HG02885 (cell line): ENCODE results near the gene NDOR1.
"Not testable (repeated sequence)": the region's sequence is repeated elsewhere in the genome, so short reads cannot be mapped to it uniquely, and the experiment has no call there.

Source experiments
- ATAC-seq: cut with Tn5 transposase; IDR thresholded peaks from one replicate; pipeline ENCODE4 v1.9.1; 2021; ENCODE audit warnings: mild to moderate bottlenecking; ENCODE audit not compliant: unreplicated experiment, poor library complexity

Gene NDOR1

DNA sequence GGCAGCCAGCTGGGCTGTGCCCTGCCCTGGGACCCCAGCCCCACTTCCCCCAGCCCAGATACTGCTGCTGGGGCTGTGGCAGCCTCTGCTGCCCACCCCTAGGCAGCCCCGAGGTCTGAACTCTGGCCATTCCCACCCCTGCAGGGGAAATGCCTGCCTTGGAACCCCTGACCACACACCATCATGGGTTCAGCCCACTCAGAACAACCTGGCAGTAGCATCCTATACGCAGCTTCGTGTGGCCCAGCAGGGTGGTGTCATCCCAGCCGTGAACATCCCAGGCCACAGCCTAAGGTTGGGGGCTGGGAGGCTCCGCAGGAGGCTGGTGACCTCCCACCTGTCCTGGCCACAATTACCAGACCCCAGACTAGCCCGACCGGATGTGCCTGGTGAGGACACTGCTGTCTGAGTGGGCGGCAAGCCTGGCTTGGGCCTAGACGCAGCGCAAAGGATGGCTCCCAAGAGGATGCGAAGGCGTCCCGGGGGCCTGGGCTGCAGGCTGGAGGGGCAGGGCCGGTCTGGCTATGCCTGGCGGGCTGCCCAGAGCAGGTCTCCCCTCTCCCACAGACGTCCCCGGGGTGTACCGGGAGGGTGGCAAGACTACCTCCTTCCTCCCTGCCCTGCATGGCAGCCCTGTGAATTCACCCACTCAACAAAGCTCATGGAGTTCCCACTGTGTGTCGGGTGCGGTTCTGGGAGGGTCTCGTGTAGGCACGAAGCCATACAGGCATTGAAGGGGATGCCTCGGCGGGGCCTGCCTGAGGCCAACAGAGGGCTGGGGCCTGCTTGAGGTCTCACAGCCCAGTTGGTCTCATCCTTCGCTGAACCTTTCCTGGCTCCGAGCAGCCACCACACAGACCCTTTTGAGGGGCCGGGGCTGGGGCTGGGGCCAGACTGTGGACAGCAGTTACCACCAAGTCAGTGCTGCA lies 23.7 kb downstream of the NDOR1 start:
- no peak for ATAC-seq

DNA sequence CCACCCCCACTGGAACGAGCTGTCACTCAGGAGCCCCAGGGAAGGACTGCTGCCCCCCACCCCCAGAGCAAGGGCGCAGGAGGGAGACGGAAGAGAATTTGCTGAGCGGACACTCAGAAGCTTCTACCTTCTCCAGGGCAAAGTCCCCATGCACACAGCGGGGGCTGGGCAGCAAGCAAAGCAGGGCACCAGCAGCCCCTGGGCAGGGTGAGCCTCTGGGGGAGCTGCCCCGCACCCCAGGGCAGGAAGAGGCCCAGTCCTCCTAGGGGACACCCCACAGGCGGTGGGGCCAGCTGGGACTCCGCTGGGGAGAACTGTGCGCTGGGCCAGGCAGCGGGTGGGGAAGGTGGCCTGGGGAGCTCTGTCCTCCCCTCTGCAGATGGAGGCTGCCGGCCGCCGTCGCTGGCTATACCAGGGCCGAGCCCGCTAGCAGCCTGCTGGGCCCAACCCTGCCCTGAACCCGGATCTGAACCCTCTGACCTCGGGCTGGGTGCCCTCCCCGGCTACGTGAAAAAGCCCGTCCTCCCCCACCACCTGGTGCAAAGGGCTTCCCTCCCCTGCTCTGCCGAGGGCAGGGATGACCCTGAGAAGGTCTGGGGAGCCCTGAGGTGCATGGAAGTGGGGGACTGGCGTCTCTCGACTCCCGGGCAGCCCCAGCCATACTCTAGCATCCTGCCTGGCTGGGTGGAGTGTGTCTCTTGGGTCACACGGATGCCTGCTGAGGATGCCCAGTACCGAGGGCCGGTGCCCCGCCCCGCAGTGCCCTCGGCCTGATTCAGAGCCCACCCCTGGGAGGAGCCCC lies 24.6 kb downstream of the NDOR1 start:
- no peak for ATAC-seq

DNA sequence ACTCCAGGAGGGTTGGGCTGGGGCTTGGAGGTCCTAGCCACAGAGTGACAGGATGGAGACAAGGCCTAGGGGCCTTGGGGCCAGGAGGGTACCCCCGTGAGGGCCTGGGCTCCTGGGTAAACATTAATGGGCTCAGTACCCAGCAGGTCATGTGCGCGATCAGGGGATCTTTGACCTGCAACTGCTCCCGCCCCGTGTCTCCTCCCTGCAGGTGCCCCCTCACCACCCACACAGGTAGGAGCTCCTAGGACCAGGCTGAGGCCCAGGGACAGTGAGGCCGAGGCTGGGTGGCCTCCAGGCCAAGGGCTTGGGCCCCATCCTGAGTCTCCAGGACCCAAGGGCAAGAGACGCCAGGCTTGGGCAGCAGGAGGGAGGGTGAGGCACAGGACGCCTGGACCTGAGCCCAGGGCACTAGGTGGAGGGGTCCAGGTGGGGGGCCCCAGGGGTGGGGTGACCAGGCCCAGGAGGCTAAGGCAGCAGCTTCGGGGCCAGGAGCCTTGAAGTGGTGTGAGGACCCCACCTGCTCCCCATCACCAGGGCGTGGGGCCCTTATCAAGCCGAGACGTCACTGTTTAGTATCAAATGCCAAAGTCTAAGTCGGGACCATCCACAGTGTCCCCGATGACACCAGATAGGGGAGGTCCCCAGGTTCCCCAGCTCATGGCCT lies 25.3 kb downstream of the NDOR1 start, which contains the start of gene SLC34A3:
SLC34A3 (plus strand) TSS at position 197 of the 667 bp plus-strand sequence. CDS start 802 bp downstream, outside the sequence.
- no peak for ATAC-seq

- ATAC-seq = no peak
Measured at GRCh38 chr9:137231372-137232039, 26.0 kb downstream of the NDOR1 start.

DNA sequence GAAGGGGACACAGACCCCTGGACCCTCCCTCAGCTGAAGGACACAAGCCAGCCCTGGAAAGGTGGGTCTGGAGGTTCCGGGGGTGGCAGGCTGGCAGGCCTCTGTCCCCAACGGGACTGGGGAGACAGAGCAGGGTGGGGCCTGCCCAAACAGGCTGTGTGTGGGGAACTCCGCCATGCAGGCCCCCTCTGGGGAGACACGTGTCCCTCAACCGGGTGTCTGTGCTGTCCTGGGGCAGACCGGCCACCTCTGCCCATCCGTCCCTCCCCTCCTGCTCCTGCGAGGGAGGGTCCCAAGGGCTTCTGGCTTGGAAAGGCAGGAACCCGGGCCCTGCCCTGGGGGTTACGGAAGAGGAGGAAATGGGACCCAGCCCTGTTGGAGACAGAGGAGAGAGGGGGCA lies 26.6 kb downstream of the NDOR1 start:
- ATAC-seq = no peak

GRCh38 chr9:137232510-137232909 lies 27.0 kb downstream of the NDOR1 start:
- no peak for ATAC-seq

DNA sequence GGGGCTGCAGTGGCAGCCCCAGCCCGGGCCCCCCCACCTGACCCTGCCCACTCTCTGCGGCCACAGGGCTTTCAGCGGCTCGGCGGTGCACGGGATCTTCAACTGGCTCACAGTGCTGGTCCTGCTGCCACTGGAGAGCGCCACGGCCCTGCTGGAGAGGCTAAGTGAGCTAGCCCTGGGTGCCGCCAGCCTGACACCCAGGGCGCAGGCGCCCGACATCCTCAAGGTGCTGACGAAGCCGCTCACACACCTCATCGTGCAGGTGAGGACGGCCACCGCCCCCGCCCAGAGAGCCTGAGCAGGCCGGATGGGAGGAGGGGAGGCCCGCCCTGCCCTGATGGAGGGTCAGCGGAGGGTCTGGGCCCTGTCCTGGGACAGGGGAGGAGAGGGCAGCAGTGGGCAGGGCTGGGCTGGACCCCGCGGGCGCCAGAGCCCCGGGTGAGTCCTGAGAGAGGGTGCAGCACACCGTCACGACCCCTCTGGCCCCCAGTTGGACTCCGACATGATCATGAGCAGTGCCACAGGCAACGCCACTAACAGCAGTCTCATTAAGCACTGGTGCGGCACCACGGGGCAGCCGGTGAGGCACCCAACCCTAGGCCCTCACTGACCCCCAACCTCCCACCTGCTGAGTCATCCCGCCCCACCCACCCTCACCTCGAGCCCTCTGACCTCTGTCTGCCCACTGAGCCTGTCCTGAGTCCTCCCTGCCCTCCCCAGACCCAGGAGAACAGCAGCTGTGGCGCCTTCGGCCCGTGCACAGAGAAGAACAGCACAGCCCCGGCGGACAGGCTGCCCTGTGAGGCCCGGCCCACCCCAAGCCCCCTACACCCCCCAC lies 27.9 kb downstream of the NDOR1 start:
- ATAC-seq = no peak

- ATAC-seq = no peak
Measured at GRCh38 chr9:137234055-137234697, 28.7 kb downstream of the NDOR1 start.

DNA sequence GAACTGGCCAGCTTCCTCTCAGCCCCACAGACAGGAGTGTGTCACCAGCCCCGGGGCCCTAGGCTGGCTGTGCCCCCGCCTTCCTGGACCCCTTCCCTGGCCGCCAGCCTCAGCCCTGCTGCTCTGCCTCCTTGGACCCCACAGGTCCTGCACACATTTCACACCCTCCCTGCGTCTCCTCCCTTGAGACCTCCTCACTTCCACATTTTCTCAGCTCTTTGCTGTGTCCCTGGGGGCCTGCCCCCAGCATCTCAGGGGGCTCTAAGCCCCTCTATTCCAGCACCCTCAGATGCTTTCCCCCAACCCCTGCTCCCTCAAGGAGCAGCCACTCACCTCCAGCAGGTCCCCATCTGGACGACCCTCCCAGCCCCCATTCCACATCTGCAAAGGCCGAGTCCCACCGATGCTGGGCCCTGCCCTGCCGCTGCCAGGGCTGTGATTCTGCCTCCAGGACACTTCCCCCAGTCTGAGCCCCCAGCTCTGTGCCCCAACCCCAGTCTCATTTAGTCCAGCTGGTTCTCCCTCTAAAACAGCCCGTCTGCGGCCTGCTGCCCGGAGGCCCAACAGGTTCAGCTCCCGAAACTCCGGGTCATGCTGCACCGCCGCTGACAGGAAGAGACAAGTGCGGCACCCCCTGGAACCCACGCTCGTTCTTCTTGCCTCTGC lies 29.4 kb downstream of the NDOR1 start:
- no peak for ATAC-seq

DNA sequence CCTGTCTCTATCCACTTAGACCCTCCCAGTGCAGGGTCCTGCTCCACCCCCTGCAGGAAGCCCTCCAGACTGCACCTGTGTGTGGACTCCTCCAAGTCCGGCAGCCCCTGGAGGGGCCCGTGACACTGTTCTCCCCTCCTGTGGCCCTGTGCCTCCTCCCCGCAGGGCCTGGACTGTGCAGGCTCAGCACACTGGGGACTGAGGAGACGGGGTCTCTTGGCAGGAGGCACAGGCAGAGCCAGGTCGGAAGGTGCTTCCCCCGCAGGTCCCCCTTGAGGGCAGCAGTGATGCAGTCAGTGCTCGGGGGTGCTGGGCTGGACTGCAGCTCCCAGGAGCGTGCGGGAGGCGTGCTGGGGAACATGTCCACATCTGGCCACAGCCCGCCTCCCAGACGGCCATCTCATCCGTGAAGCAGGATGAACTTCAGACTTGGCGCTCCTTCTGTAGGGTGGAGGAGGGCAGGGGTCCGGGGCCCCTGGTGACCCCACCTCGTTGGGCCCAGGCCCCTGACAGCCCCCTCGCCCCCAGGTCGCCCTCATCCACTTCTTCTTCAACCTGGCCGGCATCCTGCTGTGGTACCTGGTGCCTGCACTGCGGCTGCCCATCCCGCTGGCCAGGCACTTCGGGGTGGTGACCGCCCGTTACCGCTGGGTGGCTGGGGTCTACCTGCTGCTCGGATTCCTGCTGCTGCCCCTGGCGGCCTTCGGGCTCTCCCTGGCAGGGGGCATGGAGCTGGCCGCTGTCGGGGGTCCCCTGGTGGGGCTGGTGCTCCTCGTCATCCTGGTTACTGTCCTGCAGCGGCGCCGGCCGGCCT lies 30.1 kb downstream of the NDOR1 start:
- ATAC-seq = no peak

- ATAC-seq = peak; percentile 22
Measured at GRCh38 chr9:137236238-137236935, 30.9 kb downstream of the NDOR1 start.

GRCh38 chr9:137236936-137237421 lies 31.5 kb downstream of the NDOR1 start:
- no peak for ATAC-seq

DNA sequence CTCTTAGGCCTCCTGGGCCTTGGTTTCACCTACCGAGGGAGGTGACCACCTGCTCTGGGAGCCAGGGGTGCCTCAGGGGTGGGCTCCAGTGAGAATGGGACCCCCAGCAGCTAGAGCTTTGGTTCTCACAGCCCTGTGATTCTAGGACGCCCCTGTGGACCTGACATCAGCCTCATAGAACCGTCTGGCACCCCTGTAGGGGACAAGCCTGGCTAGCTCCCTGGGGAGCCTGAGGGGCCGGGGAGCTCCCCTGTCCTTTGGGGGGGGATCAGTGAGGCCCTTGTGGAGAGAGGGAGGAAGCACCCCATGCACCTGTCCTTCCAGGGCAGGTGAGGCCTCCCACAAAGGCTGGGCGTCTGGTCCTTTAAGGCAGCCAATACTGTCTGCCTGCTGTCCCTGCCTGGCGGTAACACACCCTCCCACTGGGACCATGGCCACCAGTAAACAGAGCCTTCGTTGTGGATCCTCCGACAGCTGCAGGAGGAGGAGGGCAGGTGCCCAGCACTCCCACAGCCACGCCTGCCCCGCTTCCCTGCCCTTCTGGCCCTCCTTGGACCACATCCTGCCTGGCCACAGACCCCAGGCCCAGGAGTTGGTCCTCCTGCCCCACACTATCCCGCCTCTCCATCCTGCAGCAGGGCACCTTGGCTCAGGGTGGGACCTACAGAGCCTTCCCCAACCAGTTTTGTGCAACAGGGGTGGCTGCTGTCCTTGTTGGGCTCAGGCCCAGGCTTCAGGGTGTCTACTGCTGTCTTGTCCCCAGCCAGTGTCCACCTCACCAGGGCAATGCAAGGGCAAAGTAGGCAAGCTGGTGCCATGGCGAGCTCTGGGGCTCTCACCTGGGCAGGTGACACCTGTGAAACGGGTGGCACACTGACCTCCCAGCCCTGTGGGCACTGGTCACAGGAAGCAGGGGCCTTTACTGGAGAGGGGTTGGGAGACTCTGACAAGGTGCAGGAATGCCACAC lies 32.5 kb downstream of the NDOR1 start:
- ATAC-seq = no peak

GRCh38 chr9:137239541-137240200 lies 34.2 kb downstream of the NDOR1 start:
- ATAC-seq = not testable (repeated sequence)

- ATAC-seq = peak; percentile 23
Measured at GRCh38 chr9:137240318-137240840, 34.9 kb downstream of the NDOR1 start.
